Skin epidermis (tissue), 12 donors: ENCODE data around the gene S100A12.
"Not testable (repeated sequence)": the region's sequence is repeated elsewhere in the genome, so short reads cannot be mapped to it uniquely, and the experiment has no call there.

Source experiments
- H3K27ac ChIP-seq, 21 experiments: fragments of 200-600 bp; sonication (generic) in 11 of 21; one replicate each; pipeline ENCODE4 v1.5.0; 2020; ENCODE audit warnings: mild to moderate bottlenecking in 3 of 21, inconsistent platforms in 2 of 21, moderate library complexity in 2 of 21
- H3K4me3 ChIP-seq, 7 experiments: fragments of 200-600 bp; sonication (generic) in 2 of 7; one replicate each; pipeline ENCODE4 v1.5.0; 2020; ENCODE audit warnings: inconsistent platforms in 2 of 7, mild to moderate bottlenecking in 2 of 7, moderate library complexity in 1 of 7

The S100A12 gene

GRCh38 chr1:153357076-153357852 lies 18.2 kb downstream of the S100A12 start:
- peak overlapping the region in 18 of 21 experiments; percentile 13 to 91 (median 71) for H3K27ac ChIP-seq
- H3K4me3 ChIP-seq = peak overlapping the region in 6 of 7 experiments; percentile 23 to 38 (median 29)

DNA sequence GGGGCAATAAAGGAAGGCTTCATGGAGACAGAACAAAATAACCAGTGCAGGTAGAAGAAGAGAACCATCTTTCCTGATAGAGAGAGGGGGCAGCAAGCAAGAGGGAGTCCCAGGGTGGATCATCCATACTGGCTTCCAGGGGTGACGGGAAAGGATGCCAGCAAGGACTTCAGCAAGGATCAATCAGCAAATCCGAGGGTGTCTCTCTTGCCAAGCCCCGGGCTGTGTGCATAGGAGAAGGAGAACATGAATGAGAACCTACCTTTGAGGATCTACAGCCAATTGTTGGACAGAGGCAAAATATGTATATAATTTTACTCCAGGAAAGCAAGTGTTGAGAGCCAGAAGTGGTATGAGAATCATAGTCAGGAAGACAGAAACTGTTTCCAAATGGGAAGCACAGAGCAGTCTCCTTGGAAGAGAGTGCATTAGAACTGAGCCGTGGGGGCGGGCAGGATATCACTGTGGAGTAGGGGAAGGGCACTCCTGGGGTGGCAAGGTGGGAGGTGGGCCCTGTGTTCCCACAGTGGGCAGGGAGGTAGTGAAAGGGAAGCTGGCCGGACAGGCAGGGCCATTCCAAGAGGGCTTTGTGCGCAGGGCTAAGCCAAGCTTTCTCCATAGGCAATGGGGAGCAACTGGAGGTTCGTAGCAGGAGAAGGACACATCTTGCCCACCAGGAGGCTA lies 18.9 kb downstream of the S100A12 start:
- H3K27ac ChIP-seq = peak overlapping the region in 15 of 21 experiments; percentile 13 to 91 (median 66)

DNA sequence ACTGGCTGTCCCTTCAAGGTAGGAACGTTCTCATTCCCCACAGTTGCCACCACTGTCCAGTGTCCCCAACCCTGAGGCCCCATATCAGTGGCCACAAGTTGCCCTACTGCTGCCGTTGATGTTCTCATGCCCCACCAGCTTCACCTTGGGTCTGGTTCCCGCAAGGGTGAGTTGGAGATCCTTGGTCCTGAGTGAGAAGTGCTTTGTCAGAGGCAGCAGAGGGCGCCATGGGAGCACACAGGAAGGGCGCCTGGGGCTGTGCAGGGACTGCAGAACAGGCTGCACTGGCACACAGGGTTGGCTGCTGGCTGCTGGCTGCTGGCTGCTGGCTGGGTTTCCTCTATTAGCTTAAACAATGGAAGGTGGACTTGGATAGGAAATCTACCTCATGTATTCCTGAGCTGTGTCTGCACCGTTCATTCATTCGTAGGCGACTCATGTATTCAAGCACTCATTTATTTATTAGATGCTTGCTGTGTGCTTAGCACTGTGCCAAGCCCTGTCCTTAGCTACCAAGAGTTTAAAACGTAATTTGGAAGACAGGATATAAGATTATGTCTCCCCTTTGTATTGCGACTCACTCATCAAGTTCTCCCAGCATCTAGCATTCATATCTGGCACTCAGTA lies 19.9 kb downstream of the S100A12 start:
- H3K27ac ChIP-seq = peak overlapping the region in 3 of 21 experiments; percentile 76 to 90 (median 82)

More for the DNA sequence above, 18.9 kb downstream of the S100A12 start:
- H3K4me3 ChIP-seq = no peak overlapping the region

GRCh38 chr1:153354515-153355193 lies 20.8 kb downstream of the S100A12 start:
- Histone ChIP-seq H3K4me3 (no peak overlapping the region), H3K27ac (peak overlapping the region in 1 of 21 experiments; percentile 9)

More for the DNA sequence above, 19.9 kb downstream of the S100A12 start:
- no peak overlapping the region for H3K4me3 ChIP-seq

GRCh38 chr1:153353226-153353947 lies 22.0 kb downstream of the S100A12 start:
- H3K27ac ChIP-seq = no peak overlapping the region
- no peak overlapping the region for H3K4me3 ChIP-seq

DNA sequence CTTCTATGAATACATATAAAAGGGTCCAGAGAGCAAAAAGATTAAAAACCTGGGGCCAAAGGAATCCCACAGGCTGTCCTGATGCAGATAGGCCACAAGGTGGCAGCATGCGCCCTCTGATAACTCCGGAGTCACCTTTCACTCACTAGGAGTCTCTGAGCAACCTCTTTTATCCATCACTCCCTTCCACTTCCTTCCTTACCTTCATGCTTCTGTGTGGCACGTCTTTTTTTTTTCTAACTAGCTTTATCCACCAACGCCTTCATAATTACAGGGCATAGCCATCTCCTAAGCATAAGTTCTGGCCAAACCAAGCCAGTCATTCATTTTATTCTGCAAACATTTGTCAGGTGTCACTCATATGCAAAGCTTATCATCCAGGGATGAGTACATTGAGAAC lies 22.9 kb downstream of the S100A12 start:
- no peak overlapping the region for H3K27ac ChIP-seq
- no peak overlapping the region for H3K4me3 ChIP-seq

DNA sequence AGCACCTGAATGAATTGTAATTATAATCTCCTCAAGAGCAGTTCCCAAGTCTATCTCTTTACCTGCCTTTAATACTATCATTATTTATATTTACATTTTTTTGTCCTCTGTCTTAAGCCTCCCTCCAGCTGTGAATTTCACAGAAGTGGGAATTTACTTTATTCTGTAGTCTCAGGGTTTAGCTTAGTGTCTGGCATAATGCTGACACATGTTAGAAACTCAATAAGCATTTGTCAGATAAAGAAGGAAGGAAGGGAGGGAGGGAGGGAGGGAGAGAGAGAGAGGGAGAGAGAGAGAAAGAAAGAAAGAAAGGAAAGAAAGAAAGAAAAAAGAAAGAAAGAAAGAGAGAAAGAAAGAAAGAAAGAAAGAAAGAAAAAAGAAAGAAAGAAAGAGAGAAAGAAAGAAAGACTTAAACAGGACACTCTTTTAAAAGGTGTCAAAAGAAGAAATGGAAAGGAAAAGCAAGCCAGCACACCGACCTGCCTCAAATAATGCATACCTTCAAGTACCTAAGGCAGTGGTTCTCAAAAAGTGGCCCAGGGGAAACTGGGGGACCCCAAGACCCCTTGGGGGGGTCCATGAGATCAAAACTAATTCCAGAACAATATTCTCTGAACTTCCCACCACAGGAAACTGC lies 25.0 kb downstream of the S100A12 start:
- Histone ChIP-seq H3K4me3 (no peak overlapping the region), H3K27ac (peak overlapping the region in 1 of 21 experiments; percentile 76)

GRCh38 chr1:153349363-153350320 lies 25.8 kb downstream of the S100A12 start:
- no peak overlapping the region for H3K4me3 ChIP-seq
- peak overlapping the region in 9 of 21 experiments; percentile 3 to 76 (median 48) for H3K27ac ChIP-seq

DNA sequence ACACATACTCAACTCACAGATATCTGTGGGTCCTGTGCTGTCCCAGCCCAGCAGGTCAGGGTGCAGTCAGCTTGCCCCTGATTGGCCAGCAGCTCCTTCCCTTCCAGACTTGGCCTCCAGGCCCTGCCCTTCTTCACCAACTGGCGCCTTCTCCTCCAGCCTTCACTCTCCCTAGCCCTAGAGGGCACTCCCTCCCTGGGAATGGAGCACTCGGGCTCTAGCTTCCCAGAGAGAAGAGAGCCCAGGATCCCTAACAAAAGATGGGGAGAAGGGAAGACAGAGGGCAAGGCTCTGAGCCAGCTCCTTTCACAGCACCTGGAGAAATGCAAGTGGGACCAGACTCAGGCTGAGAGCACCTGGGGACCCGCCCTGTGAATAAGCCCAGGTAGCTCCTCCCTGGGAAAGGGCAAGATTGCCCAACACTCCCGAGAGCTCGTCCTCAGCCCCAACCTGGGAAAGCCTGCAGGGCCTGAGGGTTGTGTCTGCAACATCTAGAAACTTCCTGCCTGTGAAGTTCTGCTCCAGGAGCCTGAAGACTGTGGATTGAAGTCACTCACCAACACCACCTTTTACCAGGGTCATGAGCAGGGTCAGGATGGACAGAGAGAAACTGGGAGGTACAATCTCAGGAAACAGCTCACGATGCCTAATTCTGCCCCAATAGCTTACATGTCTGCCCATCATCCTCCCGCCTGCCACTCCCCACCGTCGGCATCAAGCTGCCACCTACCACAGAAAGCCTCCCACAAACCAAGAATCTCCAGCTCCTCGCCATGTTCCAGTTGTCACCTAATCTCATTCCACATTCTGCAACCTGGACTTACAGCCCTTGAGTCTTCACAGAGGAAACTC lies 26.7 kb downstream of the S100A12 start, which contains the start of gene PGLYRP4:
Gene PGLYRP4 (minus strand): TSS at position 331 of the 852 bp plus-strand sequence. CDS start 909 bp downstream, outside the sequence.
- H3K4me3 ChIP-seq = peak within 1 kb of the TSS in 2 of 7 experiments; percentile 15 to 24
- H3K27ac ChIP-seq = peak within 1 kb of the TSS in 13 of 21 experiments; percentile 8 to 76 (median 39)

- Histone ChIP-seq H3K27ac (peak overlapping the region in 9 of 21 experiments; percentile 8 to 76 (median 32)), H3K4me3 (peak overlapping the region in 2 of 7 experiments; percentile 15 to 24)
Observed at GRCh38 chr1:153347856-153348255, 27.6 kb downstream of the S100A12 start.

- not testable (repeated sequence) for H3K4me3 ChIP-seq
- peak overlapping the region in 2 of 21 experiments; percentile 14 to 76 for H3K27ac ChIP-seq
Observed at GRCh38 chr1:153347049-153347448, 28.4 kb downstream of the S100A12 start.

DNA sequence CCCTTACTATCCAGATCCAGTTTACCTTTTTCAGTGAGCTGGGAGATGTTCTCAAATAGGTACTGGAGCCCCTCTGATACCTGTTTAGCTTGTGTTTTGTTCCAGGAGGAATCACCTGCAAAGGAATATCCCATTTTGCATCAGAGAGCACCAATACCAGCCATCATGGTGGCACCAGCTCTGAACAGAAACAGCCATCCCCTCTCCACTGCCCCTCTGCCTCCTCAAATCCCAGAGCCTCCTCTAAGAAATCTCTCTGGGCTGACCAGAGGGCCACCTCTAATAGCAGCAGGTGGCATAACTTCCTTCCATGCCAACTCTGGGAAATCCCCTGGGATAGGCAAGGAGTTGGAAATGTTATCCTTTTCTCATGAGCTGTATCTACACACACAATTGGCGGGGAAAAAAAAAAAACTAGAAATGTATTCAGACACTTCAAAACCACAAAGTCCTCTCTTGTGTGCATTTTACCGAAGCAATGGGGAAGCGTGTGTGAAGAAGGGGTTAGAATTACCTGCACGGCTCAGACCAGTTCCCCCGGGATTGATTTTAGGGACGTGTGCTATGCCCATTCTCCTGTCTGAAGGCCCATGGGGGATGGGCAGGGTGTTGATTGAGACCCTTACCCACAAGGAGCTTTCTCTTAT lies 29.2 kb downstream of the S100A12 start:
- Histone ChIP-seq H3K4me3 (no peak overlapping the region), H3K27ac (peak overlapping the region in 1 of 21 experiments; percentile 22)

DNA sequence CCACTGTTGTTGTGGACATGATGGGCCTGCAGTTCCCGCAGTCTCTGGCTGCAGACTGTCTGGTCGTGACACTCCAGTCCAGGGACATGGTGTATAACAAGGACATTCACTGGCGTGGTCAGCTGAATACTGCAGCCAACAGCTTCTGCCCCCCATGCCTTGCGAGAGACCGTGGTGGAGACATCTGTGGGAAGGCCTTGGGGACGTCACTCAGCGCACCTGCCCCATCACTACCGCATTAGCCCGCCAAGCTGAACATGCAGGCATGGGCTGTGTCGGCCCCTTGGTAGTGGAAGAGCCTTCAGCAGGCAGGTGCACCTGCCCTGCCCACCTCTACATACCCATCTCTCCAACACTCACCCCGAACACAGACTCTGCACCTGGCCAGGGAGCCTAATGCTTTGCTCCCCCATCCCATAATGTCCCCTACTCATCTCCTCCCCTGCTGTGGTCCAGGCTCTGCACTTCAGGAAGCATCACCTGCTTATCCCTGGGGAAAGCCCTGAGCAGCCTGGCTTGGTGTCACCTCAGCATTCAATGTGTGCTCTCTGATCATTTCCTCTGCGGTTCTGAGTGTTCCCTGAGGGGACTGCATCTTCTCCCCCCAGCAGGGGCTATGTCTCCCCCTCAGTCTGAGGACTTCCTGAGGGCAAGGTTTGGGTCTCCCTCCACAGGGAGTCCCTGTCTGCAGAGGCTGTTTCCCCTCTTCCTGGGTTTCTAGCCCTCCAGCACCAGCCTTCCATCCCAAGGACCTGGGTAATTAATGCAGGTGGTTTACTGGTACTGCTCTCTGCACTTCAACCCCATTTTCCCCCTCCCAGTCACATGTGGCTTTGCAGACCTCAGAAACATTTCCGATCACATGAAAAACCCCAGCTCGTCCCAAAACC lies 30.0 kb downstream of the S100A12 start:
- Histone ChIP-seq H3K27ac (peak overlapping the region in 2 of 21 experiments; percentile 62 to 76), H3K4me3 (no peak overlapping the region)

- H3K27ac ChIP-seq = peak overlapping the region in 11 of 21 experiments; percentile 32 to 76 (median 45)
- no peak overlapping the region for H3K4me3 ChIP-seq
Observed at GRCh38 chr1:153344718-153345025, 30.7 kb downstream of the S100A12 start.
